Thymus (tissue), 11 donors: Measurements from ENCODE around the gene S1PR3. TPM values are rescaled to one million over a fixed set of nuclear protein-coding genes. Genes with fewer than 3 reads are reported as not detected.

Experiments
- DNase-seq, 9 donors: peaks; one replicate each; pipeline ENCODE4 v3.0.0-alpha.2; 2013; ENCODE audit warnings: low spot score in 9 of 9, low read depth in 6 of 9, missing footprints in 1 of 9
- H3K27ac ChIP-seq, 2 donors: one replicate each; pipeline ENCODE4 v1.5.1; 2013; ENCODE audit warnings: control low read depth in 1 of 2, low read depth in 1 of 2, low read length in 1 of 2, mild to moderate bottlenecking in 1 of 2, moderate library complexity in 1 of 2
- H3K27me3 ChIP-seq, 2 donors: one replicate each; pipeline ENCODE4 v1.5.1; 2013; ENCODE audit warnings: low read length in 1 of 2; ENCODE audit not compliant: control insufficient read depth in 2 of 2, insufficient read depth in 1 of 2
- H3K36me3 ChIP-seq, 2 donors: one replicate each; pipeline ENCODE4 v1.5.1; 2013; ENCODE audit warnings: low read length in 1 of 2, mild to moderate bottlenecking in 1 of 2, moderate library complexity in 1 of 2; ENCODE audit not compliant: control insufficient read depth in 2 of 2, insufficient read depth in 2 of 2
- H3K4me1 ChIP-seq, 2 donors: one replicate each; pipeline ENCODE4 v1.5.1; 2013; ENCODE audit warnings: low read length in 2 of 2; ENCODE audit not compliant: control insufficient read depth in 2 of 2, insufficient read depth in 2 of 2
- H3K4me3 ChIP-seq, 2 donors: one replicate each; pipeline ENCODE4 v1.5.1; 2013; ENCODE audit warnings: low read length in 2 of 2, control low read depth in 1 of 2, mild to moderate bottlenecking in 1 of 2
- H3K9me3 ChIP-seq, 2 donors: one replicate each; pipeline ENCODE4 v1.5.1; 2013; ENCODE audit warnings: low read length in 1 of 2, mild to moderate bottlenecking in 1 of 2; ENCODE audit not compliant: control insufficient read depth in 2 of 2, insufficient read depth in 1 of 2
- WGBS: extraction: QIAGEN DNeasy Blood & Tissue Kit; methylation state at CpG from one replicate; pipeline ENCODE4 v1.1.7; 2013; 5-methylcytosine and 5-hydroxymethylcytosine counted together
- polyA plus RNA-seq: library from polyadenylated mRNA; stranded (reverse); fragments of 200-250 nt; gene quantifications from one replicate; pipeline ENCODE4 v1.2.3, GENCODE V29; 2013
- total RNA-seq: library from RNA; stranded (reverse); fragments of 120-200 nt; gene quantifications from one replicate; pipeline ENCODE4 v1.2.4, GENCODE V29; 2013
- donor health status: healthy.

S1PR3 gene
- total and polyA plus RNA-seq, 2 donors, result 4.7 to 5.9 TPM

DNA sequence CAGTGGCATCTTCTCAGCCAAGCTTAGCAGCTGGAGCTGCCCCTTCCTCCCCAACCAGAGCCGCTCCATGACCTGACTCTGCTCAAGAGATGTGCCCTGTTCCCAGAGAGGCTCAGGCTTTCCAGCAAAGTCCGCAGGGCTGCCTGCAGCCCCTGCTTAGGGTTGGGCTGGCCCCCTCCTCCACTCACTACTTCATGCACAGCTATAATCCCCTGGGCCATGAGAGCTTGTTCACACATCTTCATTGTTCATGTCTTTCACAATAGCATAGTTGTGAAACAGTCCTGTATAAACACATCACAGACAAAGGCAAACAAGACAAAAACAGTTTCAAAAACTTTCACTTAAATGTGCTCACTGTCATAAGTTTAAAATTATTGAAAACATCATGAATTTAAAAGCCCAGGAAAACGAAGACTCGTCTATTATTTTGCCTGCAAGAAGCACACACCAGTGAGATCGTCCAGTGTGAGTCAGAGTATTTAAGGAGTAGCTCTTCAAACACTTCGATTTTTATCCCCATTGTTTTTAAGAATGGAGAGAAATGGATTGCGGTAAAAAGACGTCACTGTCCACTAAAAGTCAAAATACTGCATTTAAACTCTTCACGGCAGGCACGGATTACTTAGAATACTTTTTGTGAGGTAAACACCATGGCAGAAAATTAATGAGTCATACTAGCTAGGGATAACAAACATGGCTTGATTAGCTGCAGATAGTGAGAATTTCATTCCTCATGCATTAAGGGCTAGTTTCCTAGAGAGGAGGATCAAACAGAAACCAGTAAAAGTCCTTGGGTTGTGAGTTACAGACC is 40.7 kb upstream of the S1PR3 start:
- WGBS, result 92% methylated on average over 10 of the region's 10 CpGs

DNA sequence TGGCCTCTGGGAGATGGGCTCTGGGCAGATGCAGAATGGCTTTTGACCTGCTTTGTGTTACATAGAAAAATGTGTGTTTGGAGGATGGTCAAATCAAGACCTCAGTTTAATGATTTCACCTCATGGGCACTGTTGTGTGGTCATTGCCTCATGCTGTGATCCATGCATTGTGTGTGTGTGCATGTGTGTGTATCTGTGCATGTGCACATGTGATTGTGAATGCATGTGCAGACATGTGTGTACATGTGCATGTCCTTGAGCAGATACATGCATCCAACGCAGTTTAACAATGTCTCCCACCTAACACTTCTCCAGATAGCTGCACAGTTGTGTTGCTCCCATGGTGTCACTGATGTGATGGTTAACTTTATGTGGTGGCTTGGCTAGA is 40.1 kb upstream of the S1PR3 start:
- WGBS, result 97% methylated on average over 1 of the region's 1 CpG

More for the DNA sequence above, 40.7 kb upstream of the S1PR3 start:
- DNase-seq, result no peak
- no peaks in the 10 kb centered on the region for H3K36me3 ChIP-seq
- no peak overlapping the region for H3K27ac ChIP-seq
- H3K9me3 ChIP-seq, result no peaks in the 10 kb centered on the region
- H3K4me3 ChIP-seq, result no peak overlapping the region
- peaks cover 0 to 5% of the 10 kb centered on the region in 2 donors for H3K27me3 ChIP-seq
- peaks cover 18 to 31% of the 10 kb centered on the region in 2 donors for H3K4me1 ChIP-seq

DNA sequence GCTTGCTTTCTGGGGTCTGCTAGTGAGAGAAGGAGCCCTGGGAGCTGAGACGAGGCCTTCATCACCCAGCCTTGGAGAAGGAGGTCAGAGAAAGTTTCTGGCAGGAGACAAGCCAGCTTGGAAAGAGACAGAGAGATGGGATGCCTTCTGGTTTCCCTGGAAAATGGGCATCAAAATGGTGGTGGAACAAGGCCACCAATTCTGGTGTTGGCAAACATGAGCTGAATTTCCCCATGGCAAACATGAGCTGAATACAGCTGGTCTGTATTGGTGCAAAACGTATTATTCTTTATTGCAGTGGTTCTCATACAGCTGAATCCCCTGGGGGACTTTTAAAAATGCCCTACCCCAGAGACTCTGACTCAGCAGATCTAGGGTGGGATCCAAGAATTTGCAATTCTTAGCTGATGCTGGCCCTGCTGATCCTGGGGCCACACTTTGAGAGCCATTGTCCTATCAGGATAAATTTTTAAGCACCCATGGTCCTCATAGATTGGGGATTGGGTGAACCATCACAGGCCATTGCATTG is 39.1 kb upstream of the S1PR3 start:
- 95% methylated on average over 2 of the region's 2 CpGs for WGBS
- peaks cover 0 to 5% of the 10 kb centered on the region in 2 donors for H3K27me3 ChIP-seq
- no peak overlapping the region for H3K27ac ChIP-seq
- H3K9me3 ChIP-seq, result no peaks in the 10 kb centered on the region
- H3K4me3 ChIP-seq, result no peak overlapping the region
- no peaks in the 10 kb centered on the region for H3K36me3 ChIP-seq
- DNase-seq, result no peak
- H3K4me1 ChIP-seq, result peaks cover 30 to 45% of the 10 kb centered on the region in 2 donors

More for the DNA sequence above, 40.1 kb upstream of the S1PR3 start:
- Histone ChIP-seq H3K4me3 (no peak overlapping the region), H3K36me3 (no peaks in the 10 kb centered on the region), H3K27me3 (peaks cover 0 to 5% of the 10 kb centered on the region in 2 donors), H3K4me1 (peaks cover 22 to 37% of the 10 kb centered on the region in 2 donors), H3K27ac (no peak overlapping the region), H3K9me3 (no peaks in the 10 kb centered on the region)
- DNase-seq, result no peak

GRCh38 chr9:88952976-88953375 is 38.3 kb upstream of the S1PR3 start:
- Histone ChIP-seq H3K36me3 (no peaks in the 10 kb centered on the region), H3K27me3 (peaks cover 0 to 5% of the 10 kb centered on the region in 2 donors), H3K9me3 (no peaks in the 10 kb centered on the region), H3K27ac (no peak overlapping the region), H3K4me3 (no peak overlapping the region), H3K4me1 (peaks cover 33 to 49% of the 10 kb centered on the region in 2 donors)
- WGBS, result 92% methylated on average over 4 of the region's 4 CpGs
- no peak for DNase-seq

GRCh38 chr9:88953381-88954029 is 37.8 kb upstream of the S1PR3 start:
- Histone ChIP-seq H3K4me1 (peaks cover 33 to 50% of the 10 kb centered on the region in 2 donors), H3K36me3 (no peaks in the 10 kb centered on the region), H3K27ac (no peak overlapping the region), H3K4me3 (no peak overlapping the region), H3K27me3 (peaks cover 0 to 3% of the 10 kb centered on the region in 2 donors), H3K9me3 (no peaks in the 10 kb centered on the region)
- WGBS, result 67% methylated on average over 6 of the region's 6 CpGs
- DNase-seq, result no peak

DNA sequence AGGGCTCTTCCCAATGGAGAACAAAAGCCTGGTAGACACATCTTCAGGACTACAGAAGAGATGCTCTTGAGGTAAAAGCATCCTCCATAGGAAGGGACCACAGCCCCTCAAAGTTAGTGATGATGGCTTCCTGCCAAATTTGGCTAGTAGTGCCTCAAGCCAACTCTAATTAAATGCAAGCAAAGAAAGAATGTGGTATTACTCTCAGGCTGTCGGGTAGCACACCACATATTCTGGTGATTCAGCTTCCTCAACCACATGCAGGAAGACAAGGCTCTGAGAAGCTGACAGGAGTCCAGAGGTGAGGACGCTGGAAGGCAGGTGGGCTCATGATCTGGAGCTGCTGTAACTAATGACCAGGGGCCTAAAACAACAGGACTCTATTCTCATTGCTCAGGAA is 37.2 kb upstream of the S1PR3 start:
- peaks cover 33 to 50% of the 10 kb centered on the region in 2 donors for H3K4me1 ChIP-seq
- DNase-seq, result no peak
- no peaks in the 10 kb centered on the region for H3K9me3 ChIP-seq
- no peak overlapping the region for H3K4me3 ChIP-seq
- H3K27me3 ChIP-seq, result peaks cover 0 to 3% of the 10 kb centered on the region in 2 donors
- no peaks in the 10 kb centered on the region for H3K36me3 ChIP-seq
- H3K27ac ChIP-seq, result no peak overlapping the region
- 40% methylated on average over 2 of the region's 2 CpGs for WGBS

DNA sequence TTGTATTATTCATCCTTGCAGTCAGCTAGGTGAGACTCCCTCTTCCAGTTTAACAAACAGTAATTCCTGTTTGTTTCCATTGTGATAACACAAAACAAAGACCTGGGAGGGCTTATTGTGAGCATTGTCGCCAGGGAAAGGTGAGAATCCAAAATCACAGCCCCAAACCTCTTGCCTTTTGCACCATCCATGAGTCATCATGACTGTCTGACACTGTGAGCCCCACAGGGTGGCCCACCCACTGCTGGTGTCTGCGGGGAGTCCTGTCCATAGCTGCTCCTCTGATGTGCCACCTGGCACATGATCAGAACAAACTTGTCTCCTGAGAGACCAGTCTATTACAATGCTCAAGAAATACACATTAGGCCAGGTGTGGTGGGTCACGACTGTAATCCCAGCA is 33.7 kb upstream of the S1PR3 start:
- Histone ChIP-seq H3K27me3 (no peaks in the 10 kb centered on the region), H3K4me3 (no peak overlapping the region), H3K9me3 (no peaks in the 10 kb centered on the region), H3K36me3 (no peaks in the 10 kb centered on the region), H3K27ac (no peak overlapping the region), H3K4me1 (peaks cover 33 to 45% of the 10 kb centered on the region in 2 donors)
- WGBS, result 69% methylated on average over 3 of the region's 3 CpGs
- no peak for DNase-seq

DNA sequence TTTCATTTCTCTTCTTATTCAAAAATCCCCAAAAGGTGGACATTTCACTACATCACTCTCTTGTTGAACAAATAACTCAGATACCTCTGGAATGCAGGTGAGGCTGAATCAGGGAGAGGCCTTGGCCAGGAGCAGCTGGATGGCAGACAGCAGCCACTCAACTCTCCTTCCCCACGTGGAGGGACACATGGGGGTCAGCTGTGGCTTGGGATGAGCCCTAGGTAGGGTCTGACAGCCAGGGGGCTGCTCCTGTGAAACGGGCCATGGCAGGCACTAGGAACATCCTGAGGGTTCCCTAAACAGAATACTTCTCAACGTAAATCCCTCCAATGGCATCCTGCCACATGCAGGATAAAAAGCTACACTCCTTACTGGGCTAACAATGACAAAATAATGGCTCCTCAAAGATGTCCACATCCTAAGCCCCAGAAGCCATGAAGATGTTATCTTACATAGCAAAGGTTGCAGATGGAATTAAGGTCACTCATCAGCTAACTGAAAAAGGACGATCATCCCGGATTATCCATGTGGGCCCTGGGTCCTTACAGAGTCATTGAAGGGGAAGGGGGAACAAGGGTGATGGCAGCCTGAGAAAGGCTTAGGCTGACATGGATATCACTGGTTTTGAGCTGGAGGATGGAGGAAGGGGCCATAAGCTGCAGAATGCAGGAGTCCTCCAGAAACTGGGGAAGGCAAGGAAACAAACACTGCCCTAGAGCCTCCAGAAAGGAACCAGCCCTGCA is 31.4 kb upstream of the S1PR3 start:
- no peaks in the 10 kb centered on the region for H3K36me3 ChIP-seq
- no peak for DNase-seq
- no peak overlapping the region for H3K4me3 ChIP-seq
- no peaks in the 10 kb centered on the region for H3K9me3 ChIP-seq
- peaks cover 23 to 26% of the 10 kb centered on the region in 2 donors for H3K4me1 ChIP-seq
- no peaks in the 10 kb centered on the region for H3K27me3 ChIP-seq
- 93% methylated on average over 5 of the region's 5 CpGs for WGBS
- H3K27ac ChIP-seq, result no peak overlapping the region
